ENCODE results near the gene ZNF532. TPM values are rescaled to one million over a fixed set of nuclear protein-coding genes. Genes with fewer than 3 reads are reported as not detected.

Gene ZNF532
- polyA plus RNA-seq, 3 donors from 2014 or later, result 0.49 to 0.99 TPM; not detected in 1

DNA sequence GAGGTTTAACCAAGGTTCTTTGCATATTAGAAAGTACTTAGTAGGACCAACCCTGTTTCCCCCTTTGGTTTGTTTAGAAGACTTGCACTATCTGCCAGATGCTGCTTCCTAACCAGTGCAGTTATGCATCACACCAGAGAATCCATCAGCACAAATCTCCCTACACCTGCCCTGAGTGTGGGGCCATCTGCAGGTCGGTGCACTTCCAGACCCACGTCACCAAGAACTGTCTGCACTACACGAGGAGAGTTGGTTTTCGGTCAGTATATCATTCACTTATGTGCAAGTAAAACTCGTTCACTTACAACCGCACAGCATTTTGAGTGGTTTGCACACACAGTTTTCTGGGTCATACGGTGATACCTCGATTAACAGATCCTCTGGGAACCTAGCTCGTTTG lies 69.7 kb downstream of the ZNF532 start:
- H3K27ac Mint-ChIP-seq, result no peak overlapping the region
- no peak overlapping the region for H3K4me3 Mint-ChIP-seq
- peaks cover 0 to 2% (median 0%) of the 10 kb centered on the region in 6 donors for H3K9me3 Mint-ChIP-seq
- DNase-seq, result no peak
- peaks cover 4 to 8% (median 5%) of the 10 kb centered on the region in 3 donors for H3K27me3 Mint-ChIP-seq (ENCODE audit: low read depth in 3 of 3)
- H3K36me3 Mint-ChIP-seq, result peaks cover 0 to 3% (median 0%) of the 10 kb centered on the region in 3 donors
- H3K4me1 Mint-ChIP-seq, result no peaks in the 10 kb centered on the region

DNA sequence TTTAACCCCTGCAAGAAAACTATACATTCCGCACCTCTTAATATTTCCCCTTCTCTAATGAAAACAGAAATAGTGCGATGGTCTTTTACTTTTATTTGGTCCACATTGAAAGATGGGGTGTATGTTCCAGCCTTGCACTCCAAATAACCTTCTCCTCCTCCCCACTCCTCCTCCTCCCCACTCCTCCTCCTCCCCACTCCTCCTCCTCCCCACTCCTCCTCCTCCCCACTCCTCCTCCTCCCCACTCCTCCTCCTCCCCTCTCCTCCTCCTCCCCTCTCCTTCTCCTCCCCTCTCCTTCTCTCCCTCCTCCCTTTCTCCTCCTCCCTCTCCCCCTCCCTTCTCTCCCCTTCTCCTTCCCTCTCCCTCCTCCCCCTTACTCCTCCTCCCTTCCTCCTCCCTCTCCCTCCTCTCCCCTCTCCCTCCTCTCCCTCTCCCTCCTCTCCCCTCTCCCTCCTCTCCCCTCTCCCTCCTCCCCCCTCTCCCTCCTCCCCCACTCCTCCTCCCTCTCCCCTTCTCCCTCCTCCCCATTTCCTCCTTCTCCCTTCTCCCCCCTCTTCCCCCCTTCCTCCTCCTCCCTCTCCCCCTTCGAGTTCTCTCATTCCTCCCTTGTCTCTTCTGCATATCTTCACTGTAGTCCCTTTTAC lies 70.4 kb downstream of the ZNF532 start:
- DNase-seq, result no peak
- H3K27me3 Mint-ChIP-seq (ENCODE audit: low read depth in 3 of 3), result peaks cover 4 to 5% (median 5%) of the 10 kb centered on the region in 3 donors
- no peak overlapping the region for H3K27ac Mint-ChIP-seq
- no peak overlapping the region for H3K4me3 Mint-ChIP-seq
- H3K9me3 Mint-ChIP-seq, result peaks cover 0 to 2% (median 0%) of the 10 kb centered on the region in 6 donors
- H3K4me1 Mint-ChIP-seq, result no peaks in the 10 kb centered on the region
- peaks cover 0 to 3% (median 0%) of the 10 kb centered on the region in 3 donors for H3K36me3 Mint-ChIP-seq

DNA sequence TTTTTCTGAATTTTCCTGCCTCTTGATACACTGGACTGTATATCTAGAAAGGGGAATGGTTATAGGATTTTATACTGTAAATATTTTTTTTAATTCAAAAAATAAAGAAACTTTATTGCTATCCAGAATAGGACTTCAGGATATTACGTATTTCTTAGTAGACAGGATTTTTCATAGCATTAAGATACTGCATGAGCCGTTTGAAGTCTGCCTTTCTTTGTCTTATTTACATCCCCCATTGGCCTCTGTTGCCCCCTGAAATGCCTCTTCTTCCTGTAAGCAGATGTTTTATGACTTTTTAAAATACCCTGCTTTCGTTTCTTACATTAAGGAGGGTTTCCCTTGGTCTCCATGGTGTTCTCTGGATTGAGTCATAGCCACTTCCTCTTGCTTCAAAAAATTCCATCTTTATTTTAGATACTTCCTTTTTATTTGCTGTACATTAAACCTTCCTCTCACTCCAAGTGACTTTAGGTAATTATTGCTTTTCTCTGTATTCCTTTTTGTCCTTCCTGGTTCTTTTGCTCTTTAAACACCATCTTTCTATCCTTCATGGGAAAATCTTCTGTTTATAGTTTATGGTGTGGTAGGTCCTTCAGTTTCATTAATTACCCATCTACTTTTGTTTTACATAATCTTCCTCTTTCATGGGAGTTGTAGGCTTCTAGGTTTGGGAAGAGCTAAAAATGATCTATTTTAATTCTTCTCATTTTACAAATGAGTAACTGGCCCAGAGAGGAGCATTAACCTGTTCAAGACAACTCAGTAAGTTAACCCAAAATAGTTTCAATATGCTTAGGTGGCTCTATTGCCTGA lies 72.6 kb downstream of the ZNF532 start:
- Mint-ChIP-seq H3K4me3 (no peak overlapping the region), H3K9me3 (peaks cover 0 to 2% (median 0%) of the 10 kb centered on the region in 6 donors), H3K27ac (no peak overlapping the region), H3K4me1 (no peaks in the 10 kb centered on the region), H3K36me3 (peaks cover 0 to 3% (median 0%) of the 10 kb centered on the region in 3 donors), H3K27me3 (ENCODE audit: low read depth in 3 of 3) (peaks cover 0 to 4% (median 3%) of the 10 kb centered on the region in 3 donors)
- no peak for DNase-seq

DNA sequence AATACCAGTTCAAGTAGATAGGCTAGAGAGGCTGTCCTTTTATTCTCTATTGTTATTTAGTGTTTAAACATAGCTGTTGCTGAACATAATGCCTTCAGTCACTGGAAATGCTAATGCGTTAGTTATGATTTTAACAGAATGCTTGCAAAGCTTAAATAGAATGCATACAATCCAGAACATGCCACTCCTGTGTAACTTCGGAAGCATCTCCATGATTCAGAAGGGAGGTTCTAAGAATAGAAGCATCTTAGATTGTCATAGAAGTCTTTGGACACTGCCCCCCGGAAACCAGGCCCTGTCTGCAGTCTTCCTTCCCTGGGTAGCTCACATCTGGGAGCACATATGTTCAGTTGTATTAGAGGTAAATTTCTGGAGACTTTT lies 73.2 kb downstream of the ZNF532 start:
- H3K9me3 Mint-ChIP-seq, result peaks cover 0 to 2% (median 0%) of the 10 kb centered on the region in 6 donors
- peaks cover 0 to 4% (median 3%) of the 10 kb centered on the region in 3 donors for H3K27me3 Mint-ChIP-seq (ENCODE audit: low read depth in 3 of 3)
- no peak for DNase-seq
- H3K27ac Mint-ChIP-seq, result no peak overlapping the region
- H3K4me1 Mint-ChIP-seq, result no peaks in the 10 kb centered on the region
- H3K4me3 Mint-ChIP-seq, result no peak overlapping the region
- H3K36me3 Mint-ChIP-seq, result peaks cover 0 to 4% (median 3%) of the 10 kb centered on the region in 3 donors

DNA sequence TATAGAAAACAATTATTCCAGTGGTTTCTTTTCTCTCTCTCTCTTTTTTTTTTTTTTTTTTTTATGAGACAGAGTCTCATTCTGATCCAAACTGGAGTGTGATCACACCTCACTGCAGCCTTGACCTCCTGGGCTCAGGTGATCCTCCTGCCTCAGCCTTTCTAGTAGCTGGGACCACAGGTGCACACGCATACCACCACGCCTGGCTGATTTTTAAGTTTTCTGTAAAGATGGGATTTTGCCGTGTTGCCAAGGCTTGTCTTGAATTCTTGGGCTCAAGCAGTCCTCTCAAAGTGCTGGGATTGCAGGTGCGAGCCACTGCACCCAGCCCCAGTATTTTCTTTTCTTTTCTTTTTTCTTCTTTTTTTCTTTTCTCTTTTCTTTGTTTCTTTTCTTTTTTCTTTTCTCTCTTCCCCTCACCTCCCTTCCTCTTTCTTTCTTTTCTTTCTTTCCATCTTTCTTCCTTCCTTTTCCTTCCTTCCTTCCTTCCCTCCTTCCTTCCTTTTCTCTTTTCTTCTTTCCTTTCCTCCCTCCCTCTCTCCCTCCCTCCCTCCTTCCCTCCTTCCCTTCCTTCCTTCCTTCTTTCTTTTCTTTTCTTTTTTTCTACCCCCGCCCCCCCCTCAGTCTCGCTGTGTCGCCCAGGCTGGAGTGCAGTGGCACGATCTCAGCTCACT lies 76.9 kb downstream of the ZNF532 start:
- Mint-ChIP-seq H3K36me3 (peaks cover 0 to 4% (median 3%) of the 10 kb centered on the region in 3 donors), H3K4me1 (no peaks in the 10 kb centered on the region), H3K9me3 (peaks cover 0 to 2% (median 0%) of the 10 kb centered on the region in 6 donors), H3K27ac (no peak overlapping the region), H3K27me3 (ENCODE audit: low read depth in 3 of 3) (no peaks in the 10 kb centered on the region), H3K4me3 (no peak overlapping the region)
- DNase-seq, result no peak

DNA sequence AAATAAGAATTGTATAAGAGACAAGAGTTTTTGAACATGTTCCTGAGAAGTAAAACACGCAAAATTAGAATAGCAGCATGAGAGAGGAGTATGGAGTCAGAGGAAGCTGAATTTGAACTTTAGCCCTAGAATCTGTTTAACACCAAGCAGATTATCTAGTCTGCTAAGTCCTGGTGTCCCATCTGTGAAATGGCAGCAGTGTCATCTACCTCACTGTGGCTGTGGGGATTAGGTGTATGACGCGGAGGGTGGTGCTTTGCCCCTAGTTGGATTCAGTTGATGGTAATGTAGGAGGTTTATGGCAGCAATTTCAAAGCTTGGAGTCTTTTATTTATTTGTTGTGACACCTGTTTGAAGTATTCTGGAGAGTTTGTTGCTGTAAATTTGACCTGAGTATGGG lies 79.2 kb downstream of the ZNF532 start:
- no peak for DNase-seq
- Mint-ChIP-seq H3K4me1 (no peaks in the 10 kb centered on the region), H3K27me3 (ENCODE audit: low read depth in 3 of 3) (peaks cover 0 to 2% (median 0%) of the 10 kb centered on the region in 3 donors), H3K27ac (no peak overlapping the region), H3K9me3 (peaks cover 0 to 1% (median 0%) of the 10 kb centered on the region in 6 donors), H3K4me3 (no peak overlapping the region), H3K36me3 (peaks cover 0 to 4% (median 4%) of the 10 kb centered on the region in 3 donors)

DNA sequence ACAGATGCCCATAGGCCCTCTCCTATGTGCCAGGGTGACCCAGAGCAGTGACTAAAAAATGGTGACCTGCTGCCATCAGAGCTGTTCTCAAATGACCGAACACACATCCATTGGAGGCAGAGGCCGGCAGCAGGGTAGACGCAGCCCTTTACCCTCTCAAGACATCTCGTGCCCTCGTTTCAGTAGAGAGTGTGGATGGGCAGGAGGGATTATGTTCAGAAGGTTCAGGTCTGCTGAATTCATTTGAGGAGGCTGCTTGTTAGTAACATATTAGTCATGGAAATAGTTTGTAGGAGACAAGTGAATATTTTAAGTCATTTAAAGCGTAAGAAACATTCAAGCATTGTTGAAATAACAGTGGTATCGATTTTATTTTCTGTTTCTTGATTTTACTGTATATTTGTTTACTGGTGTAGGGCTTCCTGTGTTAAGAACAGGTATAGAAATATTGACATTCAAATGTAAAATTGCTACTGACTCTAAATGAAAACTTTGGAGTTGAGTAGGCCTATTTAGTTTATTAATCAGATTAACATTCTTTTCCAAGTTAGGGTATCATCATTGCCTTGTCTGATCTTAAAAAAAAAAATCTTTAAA lies 82.6 kb downstream of the ZNF532 start:
- Mint-ChIP-seq H3K36me3 (peaks cover 0 to 4% (median 4%) of the 10 kb centered on the region in 3 donors), H3K4me3 (no peak overlapping the region), H3K27ac (no peak overlapping the region), H3K27me3 (ENCODE audit: low read depth in 3 of 3) (peaks cover 0 to 2% (median 0%) of the 10 kb centered on the region in 3 donors), H3K4me1 (no peaks in the 10 kb centered on the region), H3K9me3 (no peaks in the 10 kb centered on the region)
- DNase-seq, result no peak

DNA sequence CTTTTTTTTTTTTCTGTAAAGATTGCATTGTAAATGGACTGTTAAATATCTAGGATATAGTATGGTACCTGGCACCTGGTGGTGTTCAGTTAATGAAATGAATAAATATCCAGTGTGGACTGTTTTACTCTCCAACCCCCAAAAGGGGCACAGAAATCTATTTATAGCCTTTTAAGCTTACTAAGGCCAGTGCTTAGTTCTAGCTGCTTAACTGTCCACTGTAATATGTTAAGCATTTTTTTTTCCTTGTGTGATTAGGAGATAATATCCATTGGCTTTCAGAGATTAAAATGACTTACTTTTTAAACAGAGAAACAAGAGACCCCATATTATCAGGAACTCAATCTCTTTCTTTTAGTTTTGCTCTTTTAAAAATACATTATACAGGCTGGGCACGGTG lies 84.4 kb downstream of the ZNF532 start:
- no peak for DNase-seq
- Mint-ChIP-seq H3K36me3 (peaks cover 0 to 4% (median 0%) of the 10 kb centered on the region in 3 donors), H3K27ac (no peak overlapping the region), H3K4me1 (no peaks in the 10 kb centered on the region), H3K4me3 (no peak overlapping the region), H3K27me3 (ENCODE audit: low read depth in 3 of 3) (peaks cover 0 to 4% (median 0%) of the 10 kb centered on the region in 3 donors), H3K9me3 (no peaks in the 10 kb centered on the region)

DNA sequence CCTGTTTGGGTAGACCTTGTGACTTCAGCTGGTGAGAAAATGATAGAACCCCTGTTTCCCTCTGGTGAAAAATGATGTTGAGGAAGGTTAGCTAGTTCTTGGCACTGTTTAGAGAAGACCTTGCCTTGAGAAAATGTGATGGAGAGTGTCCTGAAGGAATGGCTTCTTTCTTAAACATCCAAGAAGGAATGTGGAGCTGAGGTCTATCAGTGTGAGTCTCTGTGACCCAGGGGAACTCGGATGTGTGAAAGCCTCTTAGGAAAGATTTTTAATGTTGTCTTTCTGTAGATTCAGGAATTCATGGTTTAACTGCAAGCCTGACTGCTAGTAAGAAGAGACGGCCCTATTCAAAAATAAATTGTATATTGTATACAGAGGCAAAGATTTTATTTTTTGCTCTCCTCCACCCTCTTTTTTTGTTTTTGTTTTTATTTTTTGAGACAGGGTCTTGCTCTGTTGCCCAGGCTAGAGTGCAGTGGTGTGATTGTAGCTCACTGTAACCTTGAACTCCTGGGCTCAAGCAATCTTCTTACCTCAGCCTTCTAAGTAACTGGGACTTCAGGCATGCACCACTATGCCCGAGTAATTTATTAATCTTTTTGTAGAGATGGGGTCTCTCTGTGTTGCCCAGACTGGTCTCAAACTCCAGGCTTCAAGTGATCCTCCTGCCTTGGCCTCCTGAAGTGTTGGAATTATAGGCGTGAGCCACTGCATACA lies 87.5 kb downstream of the ZNF532 start:
- H3K27me3 Mint-ChIP-seq (ENCODE audit: low read depth in 3 of 3), result peaks cover 0 to 3% (median 0%) of the 10 kb centered on the region in 3 donors
- H3K36me3 Mint-ChIP-seq, result peaks cover 0 to 7% (median 3%) of the 10 kb centered on the region in 3 donors
- no peaks in the 10 kb centered on the region for H3K4me1 Mint-ChIP-seq
- no peaks in the 10 kb centered on the region for H3K9me3 Mint-ChIP-seq
- no peak overlapping the region for H3K27ac Mint-ChIP-seq
- no peak for DNase-seq
- H3K4me3 Mint-ChIP-seq, result no peak overlapping the region

DNA sequence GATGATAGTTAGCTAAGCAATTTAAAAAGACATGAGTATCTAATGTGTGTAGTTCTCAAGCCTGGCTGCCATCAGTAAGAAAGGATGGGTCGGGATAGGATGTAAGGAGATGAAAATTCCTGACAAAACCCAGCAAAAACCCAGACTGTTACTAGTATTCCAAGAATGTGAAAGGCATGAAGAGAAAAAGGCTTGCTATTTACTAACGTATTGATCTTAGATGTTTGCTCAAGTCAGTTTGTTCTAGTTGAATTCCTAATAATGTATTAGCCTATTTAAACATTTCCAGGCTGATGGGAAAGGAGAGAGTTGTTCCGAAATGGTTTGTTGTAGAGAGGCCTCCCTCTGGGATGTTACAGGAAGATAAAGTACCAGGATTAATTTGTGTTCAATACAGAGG lies 88.2 kb downstream of the ZNF532 start:
- Mint-ChIP-seq H3K4me1 (no peaks in the 10 kb centered on the region), H3K4me3 (no peak overlapping the region), H3K27me3 (ENCODE audit: low read depth in 3 of 3) (peaks cover 0 to 2% (median 0%) of the 10 kb centered on the region in 3 donors), H3K36me3 (peaks cover 0 to 7% (median 3%) of the 10 kb centered on the region in 3 donors), H3K27ac (no peak overlapping the region), H3K9me3 (no peaks in the 10 kb centered on the region)
- no peak for DNase-seq

DNA sequence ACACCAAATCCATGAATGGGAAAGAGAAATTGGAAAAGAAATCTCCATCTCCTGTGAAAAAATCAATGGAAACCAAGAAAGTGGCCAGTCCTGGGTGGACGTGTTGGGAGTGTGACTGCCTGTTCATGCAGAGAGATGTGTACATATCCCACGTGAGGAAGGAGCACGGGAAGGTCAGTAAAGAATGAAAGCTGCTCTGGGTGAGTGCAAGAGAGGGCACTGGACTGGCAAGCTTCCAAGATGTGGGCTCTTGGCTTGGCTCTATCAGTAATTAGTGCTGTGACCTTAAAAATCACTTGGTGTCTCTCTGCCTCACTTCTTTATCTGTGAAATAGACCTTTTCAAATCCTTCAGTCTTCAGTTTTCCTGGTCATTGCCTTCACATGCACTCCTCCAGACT lies 89.0 kb downstream of the ZNF532 start:
- Mint-ChIP-seq H3K4me1 (no peaks in the 10 kb centered on the region), H3K27ac (peak overlapping the region in 1 of 6 donors; percentile 25), H3K9me3 (no peaks in the 10 kb centered on the region), H3K36me3 (peaks cover 0 to 7% (median 3%) of the 10 kb centered on the region in 3 donors), H3K4me3 (no peak overlapping the region), H3K27me3 (ENCODE audit: low read depth in 3 of 3) (peaks cover 0 to 2% (median 0%) of the 10 kb centered on the region in 3 donors)
- no peak for DNase-seq

DNA sequence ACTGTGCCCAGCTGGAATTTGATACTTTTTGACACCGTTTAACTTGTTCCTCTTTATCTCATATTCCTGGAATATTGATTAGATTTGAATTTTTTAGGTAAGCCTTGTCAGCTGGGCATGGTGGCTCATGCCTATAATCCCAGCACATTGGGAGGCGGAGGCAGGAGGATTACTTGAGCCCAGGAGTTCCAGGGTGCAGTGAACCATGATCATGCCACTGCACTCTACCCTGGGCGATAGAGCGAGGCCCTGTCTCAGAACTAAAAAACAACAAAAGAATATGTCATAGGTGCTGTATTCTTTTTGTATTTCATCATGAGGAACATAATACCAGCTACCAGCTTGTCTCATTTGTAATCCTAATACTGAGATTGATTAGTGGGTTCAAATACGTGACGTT lies 90.3 kb downstream of the ZNF532 start:
- Mint-ChIP-seq H3K4me3 (no peak overlapping the region), H3K27me3 (ENCODE audit: low read depth in 3 of 3) (peaks cover 0 to 2% (median 0%) of the 10 kb centered on the region in 3 donors)

DNA sequence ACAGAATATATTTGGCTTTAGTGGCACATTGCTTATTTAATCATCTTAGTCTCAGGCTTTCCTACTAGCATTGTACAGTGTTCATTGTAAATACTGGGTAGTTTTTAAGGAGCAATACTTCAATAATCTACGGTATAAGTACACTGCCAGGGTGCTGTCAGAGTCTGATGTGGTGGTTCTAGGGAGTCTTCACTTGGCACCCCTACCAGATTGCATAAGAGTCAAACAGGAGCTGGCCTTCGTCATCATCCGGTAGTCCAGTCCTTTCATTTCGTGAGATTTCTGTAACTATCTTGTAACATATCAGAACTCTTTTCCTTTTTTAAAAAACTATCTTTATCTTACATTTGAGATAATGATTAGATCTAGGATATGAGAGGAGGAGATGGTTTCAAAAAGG lies 91.1 kb downstream of the ZNF532 start:
- peaks cover 0 to 7% (median 3%) of the 10 kb centered on the region in 3 donors for H3K36me3 Mint-ChIP-seq
- no peaks in the 10 kb centered on the region for H3K4me1 Mint-ChIP-seq
- H3K27ac Mint-ChIP-seq, result no peak overlapping the region
- no peak for DNase-seq
- H3K27me3 Mint-ChIP-seq (ENCODE audit: low read depth in 3 of 3), result peaks cover 0 to 2% (median 2%) of the 10 kb centered on the region in 3 donors
- no peaks in the 10 kb centered on the region for H3K9me3 Mint-ChIP-seq
- H3K4me3 Mint-ChIP-seq, result no peak overlapping the region

More for the DNA sequence above, 90.3 kb downstream of the ZNF532 start:
- H3K9me3 Mint-ChIP-seq, result no peaks in the 10 kb centered on the region
- no peaks in the 10 kb centered on the region for H3K4me1 Mint-ChIP-seq
- DNase-seq, result no peak
- H3K27ac Mint-ChIP-seq, result no peak overlapping the region
- peaks cover 0 to 7% (median 3%) of the 10 kb centered on the region in 3 donors for H3K36me3 Mint-ChIP-seq
